Progenitor cell of endocrine pancreas (in vitro differentiated cells): Measurements from ENCODE around the gene CSNK2A2. TPM values are rescaled to one million over a fixed set of nuclear protein-coding genes. Genes with fewer than 3 reads are reported as not detected.
A peak's percentile ranks its signal among the peaks of the same experiment; 100 is the strongest.

ENCODE experiments used
- DNase-seq: peaks from one replicate; pipeline ENCODE4 v3.0.0; 2021; ENCODE audit warnings: low spot score; ENCODE audit not compliant: unreplicated experiment
- H3K27ac Mint-ChIP-seq: 2 replicates; pipeline ENCODE4 v1.8.0; 2021; ENCODE audit warnings: mild to moderate bottlenecking, moderate library complexity, mixed read lengths
- H3K27me3 Mint-ChIP-seq: 2 replicates; pipeline ENCODE4 v1.8.0; 2021; ENCODE audit warnings: mixed read lengths
- H3K36me3 Mint-ChIP-seq: 2 replicates; pipeline ENCODE4 v1.8.0; 2022; ENCODE audit warnings: mixed read lengths; ENCODE audit not compliant: insufficient read depth
- H3K4me1 Mint-ChIP-seq: 2 replicates; pipeline ENCODE4 v1.8.0; 2021; ENCODE audit warnings: low read depth, mixed read lengths
- H3K4me3 Mint-ChIP-seq: 2 replicates; pipeline ENCODE4 v1.8.0; 2021; ENCODE audit warnings: low read depth, mild to moderate bottlenecking, moderate library complexity, mixed read lengths
- H3K9me3 Mint-ChIP-seq: 2 replicates; pipeline ENCODE4 v1.8.0; 2021; ENCODE audit warnings: low read depth, mixed read lengths
- CTCF ChIP-seq: fragments of 200-600 bp; sonication (generic); IDR thresholded peaks from one replicate; pipeline ENCODE4 v1.5.0; 2021; ENCODE audit warnings: antibody characterized with exemption, mild to moderate bottlenecking; ENCODE audit not compliant: unreplicated experiment
- total RNA-seq: library from RNA; stranded (reverse); gene quantifications from 2 replicates; pipeline ENCODE4 v1.2.1, GENCODE V29; 2021

Gene CSNK2A2
- total RNA-seq, 1 donor from 2014 or later = 99.9 TPM

- H3K36me3 Mint-ChIP-seq = peaks cover 22% of the 10 kb centered on the region
- no peaks in the 10 kb centered on the region for H3K9me3 Mint-ChIP-seq
- TF ChIP-seq CTCF = no peak
- H3K4me3 Mint-ChIP-seq = no peak overlapping the region
- no peaks in the 10 kb centered on the region for H3K4me1 Mint-ChIP-seq
- peak overlapping the region; percentile 73 for H3K27ac Mint-ChIP-seq
- no peaks in the 10 kb centered on the region for H3K27me3 Mint-ChIP-seq
- no peak for DNase-seq
These were observed 21.1 kb downstream of the CSNK2A2 start for GRCh38 chr16:58176608-58177352.

GRCh38 chr16:58170223-58170622, 27.7 kb downstream of the CSNK2A2 start:
- H3K36me3 Mint-ChIP-seq = peaks cover 29% of the 10 kb centered on the region
- no peak for TF ChIP-seq CTCF
- DNase-seq = no peak

GRCh38 chr16:58160855-58161254, 37.1 kb downstream of the CSNK2A2 start:
- Mint-ChIP-seq H3K27ac (no peak overlapping the region), H3K4me1 (peaks cover 2% of the 10 kb centered on the region), H3K36me3 (peaks cover 23% of the 10 kb centered on the region), H3K9me3 (no peaks in the 10 kb centered on the region), H3K4me3 (no peak overlapping the region), H3K27me3 (no peaks in the 10 kb centered on the region)
- no peak for DNase-seq
- TF ChIP-seq CTCF = no peak

More at GRCh38 chr16:58170223-58170622, 27.7 kb downstream of the CSNK2A2 start:
- Mint-ChIP-seq H3K4me1 (peaks cover 2% of the 10 kb centered on the region), H3K4me3 (no peak overlapping the region), H3K27ac (no peak overlapping the region), H3K9me3 (no peaks in the 10 kb centered on the region), H3K27me3 (no peaks in the 10 kb centered on the region)

- DNase-seq = no peak
- TF ChIP-seq CTCF = no peak
- Mint-ChIP-seq H3K4me1 (no peaks in the 10 kb centered on the region), H3K9me3 (no peaks in the 10 kb centered on the region), H3K27ac (no peak overlapping the region), H3K4me3 (no peak overlapping the region), H3K36me3 (peaks cover 9% of the 10 kb centered on the region), H3K27me3 (no peaks in the 10 kb centered on the region)
These were observed 39.2 kb downstream of the CSNK2A2 start for GRCh38 chr16:58158725-58159124.

GRCh38 chr16:58157951-58158540, 39.9 kb downstream of the CSNK2A2 start:
- Mint-ChIP-seq H3K9me3 (no peaks in the 10 kb centered on the region), H3K27ac (no peak overlapping the region), H3K36me3 (peaks cover 9% of the 10 kb centered on the region), H3K4me1 (no peaks in the 10 kb centered on the region), H3K4me3 (no peak overlapping the region), H3K27me3 (no peaks in the 10 kb centered on the region)
- no peak for TF ChIP-seq CTCF
- DNase-seq = no peak
